H1 (cell line): ENCODE results near the gene AGRP. TPM values are rescaled to one million over a fixed set of nuclear protein-coding genes. Genes with fewer than 3 reads are reported as not detected.

Experiments
- ASH2L ChIP-seq: fragments of 200-600, 300-600 bp; sonication (generic); IDR thresholded peaks from one replicate; pipeline ENCODE4 v1.7.1; 2017; ENCODE audit warnings: low read length
- ATF2 ChIP-seq: IDR thresholded peaks from 2 replicates; pipeline ENCODE4 v1.6.1; 2012; ENCODE audit warnings: low read length, inconsistent platforms
- ATF3 ChIP-seq: IDR thresholded peaks from 2 replicates; pipeline ENCODE4 v1.6.1; 2011; ENCODE audit warnings: low read depth, mild to moderate bottlenecking, low read length; ENCODE audit not compliant: insufficient read depth
- CBX5 ChIP-seq: fragments of 300-800, 300-1000 bp; sonication (generic); IDR thresholded peaks from 2 replicates; pipeline ENCODE4 v1.7.1; 2016; ENCODE audit warnings: antibody characterized with exemption, low read length, low read depth
- CTBP2 ChIP-seq: IDR thresholded peaks from 2 replicates; pipeline ENCODE4 v1.7.0; 2011; ENCODE audit warnings: borderline replicate concordance, mild to moderate bottlenecking, moderate library complexity, mixed read lengths, low read length; ENCODE audit not compliant: insufficient read depth, insufficient read length
- KDM1A ChIP-seq: fragments of 200-600, 300-600 bp; sonication (generic); IDR thresholded peaks from 2 replicates; pipeline ENCODE4 v1.7.1; 2016; ENCODE audit warnings: mild to moderate bottlenecking, low read length, borderline replicate concordance
- KDM5A ChIP-seq: fragments of 200-600 bp; IDR thresholded peaks from 2 replicates; pipeline ENCODE4 v1.7.1; 2012; ENCODE audit warnings: mild to moderate bottlenecking, low read length, inconsistent platforms, mixed read lengths
- NANOG ChIP-seq: IDR thresholded peaks from 2 replicates; pipeline ENCODE4 v1.6.1; 2011; ENCODE audit warnings: low read length, low read depth, mild to moderate bottlenecking, inconsistent platforms; ENCODE audit not compliant: insufficient read depth, poor library complexity, severe bottlenecking
- NRF1 ChIP-seq: IDR thresholded peaks from 2 replicates; pipeline ENCODE4 v1.6.1; 2011; ENCODE audit warnings: mild to moderate bottlenecking, low read depth, low read length, improper control_type of control experiment
- POLR2AphosphoS5 ChIP-seq: IDR thresholded peaks from 2 replicates; pipeline ENCODE4 v1.6.1; 2011; ENCODE audit warnings: low read depth, low read length
- RFX5 ChIP-seq: IDR thresholded peaks from 2 replicates; pipeline ENCODE4 v1.6.1; 2011; ENCODE audit warnings: low read depth, low read length, improper control_type of control experiment, borderline replicate concordance
- SAP30 ChIP-seq: fragments of 300-600 bp; sonication (generic); IDR thresholded peaks from 2 replicates; pipeline ENCODE4 v1.7.1; 2012; ENCODE audit warnings: low read length, moderate library complexity, mild to moderate bottlenecking, inconsistent platforms; ENCODE audit not compliant: insufficient read depth, insufficient replicate concordance
- SIN3A ChIP-seq, 2 experiments: IDR thresholded peaks in 1 of 2; conservative IDR thresholded peaks in 1 of 2; 2 replicates each; pipeline ENCODE4 v1.6.1; 2011 to 2012; ENCODE audit warnings: low read length in 2 of 2, improper control_type of control experiment in 1 of 2, low read depth in 1 of 2, mild to moderate bottlenecking in 1 of 2
- SRF ChIP-seq: IDR thresholded peaks from 2 replicates; pipeline ENCODE4 v1.6.1; 2011; ENCODE audit warnings: mild to moderate bottlenecking, low read depth, low read length, moderate library complexity
- SUZ12 ChIP-seq: fragments of 200-600 bp; sonication (generic); IDR thresholded peaks from 2 replicates; pipeline ENCODE4 v1.6.1; 2012; ENCODE audit warnings: mild to moderate bottlenecking, inconsistent platforms, low read length, moderate library complexity, mixed read lengths
- TAF1 ChIP-seq: IDR thresholded peaks from 2 replicates; pipeline ENCODE4 v1.6.1; 2011; ENCODE audit warnings: mild to moderate bottlenecking, low read depth, low read length
- TAF7 ChIP-seq: optimal IDR thresholded peaks from 2 replicates; pipeline ENCODE3; 2011; ENCODE audit warnings: low read depth, mild to moderate bottlenecking, inconsistent platforms, low read length, moderate library complexity, borderline replicate concordance
- TCF12 ChIP-seq: IDR thresholded peaks from 2 replicates; pipeline ENCODE4 v1.6.1; 2011; ENCODE audit warnings: low read depth, mild to moderate bottlenecking, low read length
- polyA plus RNA-seq, 7 experiments: library from polyadenylated mRNA; depleted of rRNA in 3 of 7; stranded (reverse) in 5 of 7; unstranded in 2 of 7; fragments of >200 nt in 5 of 7; fragments of 200-250 nt in 2 of 7; gene quantifications; 1 replicate in 5 of 7; 2 replicates in 1 of 7; 4 replicates in 1 of 7; pipeline versions ENCODE4 v1.2.1 to v1.2.3, GENCODE V29; 2011 to 2013; ENCODE audit warnings: missing spikeins in 2 of 7, mixed read lengths in 2 of 7
- total RNA-seq: library from RNA; stranded (reverse); fragmentation: NEBNext Ultra II Directional; extraction: Animal tissue kit (Norgen Biotek cat#: 25700); gene quantifications from 2 replicates; pipeline ENCODE4 v1.2.1, GENCODE V29; 2021
- TF ChIP-seq, protein P1 (sequence below): IDR thresholded peaks from 2 replicates; pipeline ENCODE4 v1.6.1; 2011; ENCODE audit warnings: low read length, improper control_type of control experiment

Gene AGRP
- total and polyA plus RNA-seq, 2 of the 8 experiments (the other 6 are each of a cell fraction or from before 2014, with no cell fraction given): not detected

DNA sequence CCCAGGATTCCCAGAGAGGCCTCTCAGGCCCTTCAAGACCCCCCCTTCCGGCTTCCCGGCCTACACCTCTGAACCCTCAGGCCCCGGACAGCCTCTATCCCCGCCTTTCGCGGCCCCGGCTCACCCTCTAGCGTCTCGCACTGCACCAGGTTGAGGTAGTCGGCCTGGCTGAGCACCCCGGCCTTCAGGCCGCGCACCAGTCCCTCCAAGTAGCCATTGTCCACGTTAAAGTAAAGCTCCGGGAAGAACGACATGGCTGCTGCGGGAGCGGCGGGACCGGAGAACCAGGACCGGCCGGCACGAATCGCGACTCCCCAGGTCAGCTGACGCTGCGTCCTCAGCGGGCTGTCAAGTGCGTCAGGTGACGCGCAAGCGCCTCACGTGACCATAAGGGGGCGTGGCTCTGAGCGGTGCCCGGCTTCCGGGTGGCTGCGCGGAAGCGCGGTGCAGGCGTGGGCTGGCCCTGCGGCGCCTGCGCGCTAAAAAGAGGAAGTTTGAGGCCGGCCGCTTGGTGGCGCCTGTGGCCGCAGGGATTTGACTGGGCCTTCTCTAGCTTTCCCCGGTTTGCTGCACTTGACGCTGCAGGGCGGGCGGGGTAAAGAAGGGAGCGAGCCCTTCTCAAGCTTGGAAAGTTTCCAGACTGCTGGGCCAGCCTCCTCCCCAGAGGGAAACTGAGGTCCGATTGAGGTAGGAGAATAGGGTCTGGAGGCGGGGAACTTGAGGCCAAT, 2.4 kb downstream of the AGRP start, which contains the start of gene ATP6V0D1 (continued):
- peak; percentile 70 for TF ChIP-seq SAP30
- TF ChIP-seq SRF: no peak
- TF ChIP-seq POLR2AphosphoS5: no peak
- peak; percentile 64 for TF ChIP-seq NRF1
- TF ChIP-seq ATF3: peak; percentile 100
- TF ChIP-seq, protein P1, sequence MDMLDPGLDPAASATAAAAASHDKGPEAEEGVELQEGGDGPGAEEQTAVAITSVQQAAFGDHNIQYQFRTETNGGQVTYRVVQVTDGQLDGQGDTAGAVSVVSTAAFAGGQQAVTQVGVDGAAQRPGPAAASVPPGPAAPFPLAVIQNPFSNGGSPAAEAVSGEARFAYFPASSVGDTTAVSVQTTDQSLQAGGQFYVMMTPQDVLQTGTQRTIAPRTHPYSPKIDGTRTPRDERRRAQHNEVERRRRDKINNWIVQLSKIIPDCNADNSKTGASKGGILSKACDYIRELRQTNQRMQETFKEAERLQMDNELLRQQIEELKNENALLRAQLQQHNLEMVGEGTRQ: peak; percentile 100
- no peak for TF ChIP-seq KDM1A
- TF ChIP-seq TAF7: no peak
- peak; percentile 52; the same call in 1 of the 2 replicates for TF ChIP-seq TCF12
- TF ChIP-seq KDM5A: peak; percentile 73
- TF ChIP-seq SUZ12: no peak
- TF ChIP-seq SIN3A (conservative IDR thresholded peaks at IDR 0.05 in 1 of 2, IDR thresholded peaks at IDR 0.05 in 1 of 2; ENCODE audit: low read depth in 1 of 2, low read length in 2 of 2): peak; percentile 99 to 100
- peak; percentile 50 for TF ChIP-seq ASH2L
- no peak for TF ChIP-seq RFX5
- no peak for TF ChIP-seq CTBP2
- peak; percentile 27 for TF ChIP-seq NANOG
- no peak for TF ChIP-seq ATF2
- no peak for TF ChIP-seq CBX5
- peak; percentile 80 for TF ChIP-seq TAF1
